COLO668 (cell line): Measurements from ENCODE around the gene ADK.
A peak's percentile ranks its signal among the peaks of the same experiment; 100 is the strongest.
"Not testable (repeated sequence)": the region's sequence is repeated elsewhere in the genome, so short reads cannot be mapped to it uniquely, and the experiment has no call there.

Experiments used
- DNase-seq: peaks from one replicate; lab custom pipeline; 2025; ENCODE audit not compliant: unreplicated experiment; lab: John Stamatoyannopoulos, UW

Gene ADK

GRCh38 chr10:74527611-74528010, 376.6 kb downstream of the ADK start:
- DNase-seq = not testable (repeated sequence)

- DNase-seq = no peak
Measured at GRCh38 chr10:74529205-74529604, 378.2 kb downstream of the ADK start.

- no peak for DNase-seq
Measured at GRCh38 chr10:74530981-74531380, 380.0 kb downstream of the ADK start.

- no peak for DNase-seq
Measured at GRCh38 chr10:74539317-74539716, 388.3 kb downstream of the ADK start.

GRCh38 chr10:74541375-74541774, 390.4 kb downstream of the ADK start:
- no peak for DNase-seq

GRCh38 chr10:74542077-74542476, 391.1 kb downstream of the ADK start:
- DNase-seq = no peak

- DNase-seq = no peak
Measured at GRCh38 chr10:74543276-74543675, 392.3 kb downstream of the ADK start.

GRCh38 chr10:74544106-74544505, 393.1 kb downstream of the ADK start:
- no peak for DNase-seq

GRCh38 chr10:74548676-74549075, 397.7 kb downstream of the ADK start:
- DNase-seq = no peak

GRCh38 chr10:74556072-74556705, 405.2 kb downstream of the ADK start:
- DNase-seq = no peak

GRCh38 chr10:74557098-74557497, 406.1 kb downstream of the ADK start:
- DNase-seq = no peak

GRCh38 chr10:74558403-74558802, 407.4 kb downstream of the ADK start:
- no peak for DNase-seq

- no peak for DNase-seq
Measured at GRCh38 chr10:74558897-74559296, 407.9 kb downstream of the ADK start.

GRCh38 chr10:74568896-74569295, 417.9 kb downstream of the ADK start:
- not testable (repeated sequence) for DNase-seq

GRCh38 chr10:74573497-74573896, 422.5 kb downstream of the ADK start:
- DNase-seq = not testable (repeated sequence)

- DNase-seq = no peak
Measured at GRCh38 chr10:74575191-74575720, 424.2 kb downstream of the ADK start.

- DNase-seq = no peak
Measured at GRCh38 chr10:74575912-74576311, 424.9 kb downstream of the ADK start.

- no peak for DNase-seq
Measured at GRCh38 chr10:74576586-74576985, 425.6 kb downstream of the ADK start.

GRCh38 chr10:74580438-74580837, 429.4 kb downstream of the ADK start:
- not testable (repeated sequence) for DNase-seq

- DNase-seq = no peak
Measured at GRCh38 chr10:74582566-74582965, 431.5 kb downstream of the ADK start.

- peak; percentile 15 for DNase-seq
Measured at GRCh38 chr10:74585231-74586087, 434.4 kb downstream of the ADK start.

GRCh38 chr10:74586088-74586585, 435.1 kb downstream of the ADK start:
- DNase-seq = no peak
